ENCODE results near the gene FGGY.

- TF ChIP-seq, protein P1, sequence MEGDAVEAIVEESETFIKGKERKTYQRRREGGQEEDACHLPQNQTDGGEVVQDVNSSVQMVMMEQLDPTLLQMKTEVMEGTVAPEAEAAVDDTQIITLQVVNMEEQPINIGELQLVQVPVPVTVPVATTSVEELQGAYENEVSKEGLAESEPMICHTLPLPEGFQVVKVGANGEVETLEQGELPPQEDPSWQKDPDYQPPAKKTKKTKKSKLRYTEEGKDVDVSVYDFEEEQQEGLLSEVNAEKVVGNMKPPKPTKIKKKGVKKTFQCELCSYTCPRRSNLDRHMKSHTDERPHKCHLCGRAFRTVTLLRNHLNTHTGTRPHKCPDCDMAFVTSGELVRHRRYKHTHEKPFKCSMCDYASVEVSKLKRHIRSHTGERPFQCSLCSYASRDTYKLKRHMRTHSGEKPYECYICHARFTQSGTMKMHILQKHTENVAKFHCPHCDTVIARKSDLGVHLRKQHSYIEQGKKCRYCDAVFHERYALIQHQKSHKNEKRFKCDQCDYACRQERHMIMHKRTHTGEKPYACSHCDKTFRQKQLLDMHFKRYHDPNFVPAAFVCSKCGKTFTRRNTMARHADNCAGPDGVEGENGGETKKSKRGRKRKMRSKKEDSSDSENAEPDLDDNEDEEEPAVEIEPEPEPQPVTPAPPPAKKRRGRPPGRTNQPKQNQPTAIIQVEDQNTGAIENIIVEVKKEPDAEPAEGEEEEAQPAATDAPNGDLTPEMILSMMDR (tag by site-specific recombination; IDR thresholded peaks at IDR 0.05), result no peak
- TF ChIP-seq ZBTB17 (tag by site-specific recombination; IDR thresholded peaks at IDR 0.05) (no peak), ZNF423 (tag by site-specific recombination; IDR thresholded peaks at IDR 0.05) (no peak), ZNF610 (tag by site-specific recombination; IDR thresholded peaks at IDR 0.05; ENCODE audit: borderline replicate concordance) (no peak), TSHZ1 (tag by site-specific recombination; IDR thresholded peaks at IDR 0.05; ENCODE audit: borderline replicate concordance) (no peak), ZNF629 (tag by site-specific recombination; IDR thresholded peaks at IDR 0.05) (no peak), SCRT1 (tag by site-specific recombination; IDR thresholded peaks at IDR 0.05; ENCODE audit: borderline replicate concordance) (no peak), ZNF19 (tag by site-specific recombination; IDR thresholded peaks at IDR 0.05; ENCODE audit: low read depth) (no peak)
Measured at GRCh38 chr1:59417406-59417805, 120.5 kb downstream of the FGGY start.

Measured in HEK293 (cell line).